ENCODE data around the gene CXorf51B.
"Not testable (repeated sequence)": the region's sequence is repeated elsewhere in the genome, so short reads cannot be mapped to it uniquely, and the experiment has no call there.

The CXorf51B gene

GRCh38 chrX:146809471-146809870 lies at the start of gene CXorf51B:
TSS of gene CXorf51B (plus strand) at chrX:146809771. CDS start at chrX:146809792, 21 bp downstream.
- not testable (repeated sequence) for DNase-seq

DNA sequence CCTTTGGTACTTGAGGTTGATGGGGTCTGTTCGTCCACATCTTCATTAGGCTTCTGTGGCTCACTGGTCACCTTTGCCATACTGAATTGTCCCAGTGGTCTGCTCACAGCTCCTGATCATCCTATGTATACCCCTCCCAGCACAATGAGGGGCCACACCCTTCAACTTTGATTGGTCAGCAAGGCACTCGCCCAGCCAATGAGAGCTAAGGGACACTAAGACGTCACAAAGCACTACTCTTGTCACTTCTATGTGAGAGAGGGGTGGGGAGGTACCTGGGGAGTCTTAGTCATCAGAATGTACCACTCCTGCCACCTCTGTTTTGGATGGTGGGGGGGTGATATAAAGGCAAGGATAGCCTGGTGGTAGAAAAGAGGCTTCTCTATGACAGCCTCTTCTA lies 5.1 kb downstream of the CXorf51B start, which contains the start of gene CXorf51A:
TSS of gene CXorf51A (minus strand) at position 101 of the 400 bp plus-strand sequence. CDS start at position 80, 21 bp downstream.
- not testable (repeated sequence) for DNase-seq

- DNase-seq: no peak
Measured at GRCh38 chrX:146831994-146832393, 22.4 kb downstream of the CXorf51B start.

DNA sequence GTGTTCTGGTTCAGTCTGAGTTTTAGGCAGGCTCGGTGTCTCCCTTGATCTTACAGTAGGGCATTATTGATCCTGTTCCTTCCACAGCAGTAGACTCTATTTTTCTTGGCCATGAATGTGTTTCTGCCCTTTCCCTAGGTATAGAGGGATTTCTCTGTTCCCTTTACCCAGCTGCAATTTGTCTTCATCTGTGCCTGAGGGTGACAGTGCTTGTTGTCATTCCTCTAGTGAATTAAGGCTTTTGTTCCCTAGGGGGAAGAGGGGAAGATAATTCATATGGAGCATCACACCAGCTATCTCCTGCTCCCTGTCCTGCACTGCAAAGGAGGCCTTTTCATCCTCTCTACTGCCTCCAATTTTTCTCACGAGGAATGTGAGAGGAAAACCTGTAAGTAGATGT lies 44.7 kb downstream of the CXorf51B start:
- DNase-seq: no peak

Measured in RPMI8226 (cell line).